Heart left ventricle (tissue), 16 donors: ENCODE data around the gene FAM120B. TPM values are rescaled to one million over a fixed set of nuclear protein-coding genes. Genes with fewer than 3 reads are reported as not detected.
A peak's percentile ranks its signal among the peaks of the same experiment; 100 is the strongest.

Source experiments
- ATAC-seq, 4 donors: fragments of 200-7000 bp; cut with Tn5 transposase; one replicate each; pipeline ENCODE4 v1.9.1; 2020 to 2022; ENCODE audit warnings: moderate library complexity in 4 of 4, mild to moderate bottlenecking in 3 of 4, moderate number of reproducible peaks in 1 of 4
- DNase-seq, 5 donors: peaks; one replicate each; pipeline ENCODE4 v3.0.0-alpha.2; 2020
- H3K27ac ChIP-seq, 12 donors: fragments of 200-600 bp; sonication (generic) in 4 of 12; one replicate each; pipeline versions ENCODE4 v1.5.0 to v1.8.0; 2016 to 2022; ENCODE audit warnings: mild to moderate bottlenecking in 2 of 12
- H3K27me3 ChIP-seq, 9 donors: fragments of 200-600 bp; sonication (generic) in 2 of 9; one replicate each; pipeline versions ENCODE4 v1.5.1 to v1.8.0; 2016 to 2022; ENCODE audit warnings: mild to moderate bottlenecking in 3 of 9
- H3K36me3 ChIP-seq, 9 donors: fragments of 200-600 bp; sonication (generic) in 2 of 9; one replicate each; pipeline versions ENCODE4 v1.5.0 to v1.8.0; 2018 to 2022; ENCODE audit warnings: mild to moderate bottlenecking in 2 of 9
- H3K4me1 ChIP-seq, 12 donors: fragments of 200-600 bp; sonication (generic) in 4 of 12; one replicate each; pipeline versions ENCODE4 v1.5.0 to v1.8.0; 2016 to 2022; ENCODE audit warnings: mild to moderate bottlenecking in 3 of 12
- H3K4me3 ChIP-seq, 12 donors: fragments of 200-600 bp; sonication (generic) in 4 of 12; one replicate each; pipeline versions ENCODE4 v1.5.0 to v1.8.0; 2017 to 2022; ENCODE audit warnings: mild to moderate bottlenecking in 9 of 12, moderate library complexity in 4 of 12
- H3K9me3 ChIP-seq, 12 donors: fragments of 200-600 bp; sonication (generic) in 4 of 12; one replicate each; pipeline versions ENCODE4 v1.5.0 to v1.8.0; 2016 to 2022; ENCODE audit warnings: mild to moderate bottlenecking in 1 of 12
- POLR2A ChIP-seq, 2 donors: fragments of 450-650 bp; IDR thresholded peaks; one replicate each; pipeline ENCODE4 v1.6.1; 2017; ENCODE audit warnings: antibody characterized with exemption in 2 of 2, mild to moderate bottlenecking in 2 of 2, moderate library complexity in 2 of 2
- WGBS, 4 donors: extraction: QIAGEN DNeasy Blood & Tissue Kit in 2 of 4; methylation state at CpG; one replicate each; pipeline versions ENCODE4 v1.1.5 to v1.1.7; 2013 to 2018; 5-methylcytosine and 5-hydroxymethylcytosine counted together
- intact Hi-C, 10 donors: fragments of 100-400 bp; cut with DNase I; formaldehyde crosslinking; loops; one replicate each; pipeline versions ENCODE4 v1.11.1 to v1.14.2; 2022
- polyA plus RNA-seq, 2 donors: library from polyadenylated mRNA; stranded (reverse); fragments of 200-250 nt; gene quantifications; one replicate each; pipeline ENCODE4 v1.2.3, GENCODE V29; 2013
- total RNA-seq, 9 donors: library from RNA; depleted of rRNA in 2 of 9; stranded (reverse); fragments of >200 nt in 2 of 9; fragmentation: NEBNext Ultra II Directional in 3 of 9; extraction: Animal tissue kit (Norgen Biotek cat#: 25700) in 3 of 9; gene quantifications; one replicate each; pipeline versions ENCODE4 v1.1.0 to v1.2.4, GENCODE V29; 2016 to 2023
- TF ChIP-seq, protein P1 (sequence below), 12 donors: fragments of 200-600 bp; sonication (generic) in 4 of 12; IDR thresholded peaks; one replicate each; pipeline versions ENCODE4 v1.5.0 to v1.8.0; 2018 to 2022; ENCODE audit warnings: antibody characterized with exemption in 12 of 12, mild to moderate bottlenecking in 5 of 12
- donor health status: ischemic (EF 13 %, LVEDD 7.1; RV severe dilation, severe dysfunction).
- donor health status: healthy with polysubstance abuse.
- donor health status: DM: no; HTN: yes; CAD: no.
- donor health status: DM: no; HTN: no; CAD: no.
- donor health status: ischemic (EF 25% LVEDD 6.9; RV normal size, moderate dysfunction).
- donor health status: ischemic (EF 25% LVEDD 5.7; RV mildly dilated, moderate dysfunction).
- donor health status: healthy.
- donor health status: DM: yes; HTN: yes; CAD: no.
- donor health status: ischemic (EF 35%, LVEDD 5.7; RV mildly dilated, moderate dysfunction).
- donor health status: nonischemic (EF 11% LVEDD 7.7; RV severe dilation, severe dysfunction).
- donor health status: DM: yes; HTN: yes; CAD: no.
- donor health status: PGD.
- donor health status: ischemic (EF 29% LVEDD 5.4; RV normal size, mild dysfunction).
- donor health status: nonischemic (EF 23%, LVEDD 6.1; RV moderate dilation, normal function).

Gene FAM120B
- total and polyA plus RNA-seq, 11 donors: 6.6 to 29.4 (median 18.5) TPM

GRCh38 chr6:170439366-170440361 lies 133.1 kb downstream of the FAM120B start:
- intact Hi-C loops: no loop called here
- TF ChIP-seq, protein P1, sequence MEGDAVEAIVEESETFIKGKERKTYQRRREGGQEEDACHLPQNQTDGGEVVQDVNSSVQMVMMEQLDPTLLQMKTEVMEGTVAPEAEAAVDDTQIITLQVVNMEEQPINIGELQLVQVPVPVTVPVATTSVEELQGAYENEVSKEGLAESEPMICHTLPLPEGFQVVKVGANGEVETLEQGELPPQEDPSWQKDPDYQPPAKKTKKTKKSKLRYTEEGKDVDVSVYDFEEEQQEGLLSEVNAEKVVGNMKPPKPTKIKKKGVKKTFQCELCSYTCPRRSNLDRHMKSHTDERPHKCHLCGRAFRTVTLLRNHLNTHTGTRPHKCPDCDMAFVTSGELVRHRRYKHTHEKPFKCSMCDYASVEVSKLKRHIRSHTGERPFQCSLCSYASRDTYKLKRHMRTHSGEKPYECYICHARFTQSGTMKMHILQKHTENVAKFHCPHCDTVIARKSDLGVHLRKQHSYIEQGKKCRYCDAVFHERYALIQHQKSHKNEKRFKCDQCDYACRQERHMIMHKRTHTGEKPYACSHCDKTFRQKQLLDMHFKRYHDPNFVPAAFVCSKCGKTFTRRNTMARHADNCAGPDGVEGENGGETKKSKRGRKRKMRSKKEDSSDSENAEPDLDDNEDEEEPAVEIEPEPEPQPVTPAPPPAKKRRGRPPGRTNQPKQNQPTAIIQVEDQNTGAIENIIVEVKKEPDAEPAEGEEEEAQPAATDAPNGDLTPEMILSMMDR (IDR thresholded peaks at IDR 0.05): no peak
- no peak for TF ChIP-seq POLR2A (IDR thresholded peaks at IDR 0.05)
- Histone ChIP-seq H3K9me3 (peaks cover 0 to 21% (median 6%) of the 10 kb centered on the region in 12 donors), H3K27me3 (no peaks in the 10 kb centered on the region), H3K36me3 (no peaks in the 10 kb centered on the region), H3K27ac (no peak overlapping the region), H3K4me3 (no peak overlapping the region), H3K4me1 (peaks cover 0 to 20% (median 8%) of the 10 kb centered on the region in 12 donors)
- no peak for DNase-seq
- WGBS, 4 donors: 69 to 72% (median 70%) methylated on average over 14 to 21 of the region's 21 CpGs
- ATAC-seq: peak in 3 of 4 donors; percentile 33 to 51 (median 44)

DNA sequence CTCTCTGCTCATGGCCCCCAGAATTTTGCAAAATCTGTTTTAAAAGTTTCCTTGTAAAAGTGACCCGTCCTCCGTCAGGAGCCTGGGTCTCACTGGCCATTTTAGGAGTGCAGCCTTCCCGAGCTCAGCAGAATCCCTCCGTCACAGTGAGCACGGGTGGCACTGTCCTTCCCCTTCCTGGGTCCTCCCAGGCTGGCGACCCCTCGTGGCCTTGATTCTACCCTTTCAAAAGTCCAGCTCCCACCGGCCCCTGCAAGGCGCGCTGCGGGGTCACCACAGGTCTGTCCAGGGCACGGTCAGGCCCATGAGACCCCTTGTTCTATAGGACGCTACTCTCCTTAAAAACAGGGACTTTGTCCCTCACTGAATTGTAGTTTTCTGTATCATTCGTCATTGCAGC lies 133.9 kb downstream of the FAM120B start:
- Histone ChIP-seq H3K4me3 (no peak overlapping the region), H3K27me3 (no peaks in the 10 kb centered on the region), H3K36me3 (no peaks in the 10 kb centered on the region), H3K9me3 (peaks cover 0 to 19% (median 6%) of the 10 kb centered on the region in 12 donors), H3K4me1 (peaks cover 0 to 20% (median 8%) of the 10 kb centered on the region in 12 donors), H3K27ac (no peak overlapping the region)
- DNase-seq (no peak), ATAC-seq (no peak)
- 93 to 94% (median 93%) methylated on average over 14 of the region's 14 CpGs for WGBS, 4 donors
- intact Hi-C loops: no loop called here
- TF ChIP-seq, protein P1 (IDR thresholded peaks at IDR 0.05): no peak
- TF ChIP-seq POLR2A (IDR thresholded peaks at IDR 0.05): no peak

GRCh38 chr6:170441316-170441715 lies 134.8 kb downstream of the FAM120B start:
- H3K27me3 ChIP-seq: no peaks in the 10 kb centered on the region
- no peak for TF ChIP-seq POLR2A (IDR thresholded peaks at IDR 0.05)
- TF ChIP-seq, protein P1 (IDR thresholded peaks at IDR 0.05): no peak
- WGBS, 4 donors: 87 to 95% (median 88%) methylated on average over 3 of the region's 3 CpGs

DNA sequence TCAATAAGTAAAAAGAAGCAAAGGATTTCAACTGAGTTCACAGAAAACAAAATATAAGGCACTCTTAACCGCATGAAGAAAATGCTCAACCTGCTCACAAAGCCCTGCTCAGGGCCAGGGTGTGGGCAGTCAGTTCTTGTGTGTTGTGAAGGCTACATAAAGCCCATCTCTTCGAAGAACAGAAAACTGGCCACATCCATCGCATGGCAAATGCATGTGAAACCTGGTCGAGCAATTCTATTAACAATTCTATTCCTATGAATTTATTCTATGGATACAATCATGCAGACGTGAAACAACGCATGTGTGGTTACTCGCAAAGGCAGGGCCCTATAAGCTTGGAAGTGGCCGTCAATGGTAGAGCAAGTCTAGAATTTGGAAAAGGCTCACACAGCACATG lies 136.0 kb downstream of the FAM120B start:
- WGBS, 4 donors: 93 to 97% (median 95%) methylated on average over 8 of the region's 8 CpGs
- Histone ChIP-seq H3K36me3 (no peaks in the 10 kb centered on the region), H3K9me3 (no peaks in the 10 kb centered on the region), H3K4me1 (peaks cover 0 to 20% (median 8%) of the 10 kb centered on the region in 12 donors), H3K27ac (no peak overlapping the region), H3K4me3 (no peak overlapping the region), H3K27me3 (no peaks in the 10 kb centered on the region)
- ATAC-seq: no peak
- DNase-seq: peak in 1 of 5 donors; percentile 20
- intact Hi-C loops: no loop called here
- no peak for TF ChIP-seq POLR2A (IDR thresholded peaks at IDR 0.05)
- TF ChIP-seq, protein P1 (IDR thresholded peaks at IDR 0.05): no peak

More at GRCh38 chr6:170441316-170441715, 134.8 kb downstream of the FAM120B start:
- intact Hi-C loops: no loop called here
- Histone ChIP-seq H3K27ac (no peak overlapping the region), H3K9me3 (peaks cover 0 to 11% (median 1%) of the 10 kb centered on the region in 12 donors), H3K36me3 (no peaks in the 10 kb centered on the region), H3K4me3 (no peak overlapping the region), H3K4me1 (peaks cover 0 to 20% (median 8%) of the 10 kb centered on the region in 12 donors)
- ATAC-seq (peak in 1 of 4 donors; percentile 3), DNase-seq (no peak)
